AG04449 (cell line): ENCODE measurements around the gene PADI4.

ENCODE experiments used
- CTCF ChIA-PET: fragments of 350-600 bp; formaldehyde crosslinking; extraction: SDS; loops from one replicate; lab custom pipeline; 2021; ENCODE audit warnings: antibody characterized with exemption; lab: Yijun Ruan, JAX
- POLR2A ChIA-PET: fragments of 400-600, 350-600 bp; formaldehyde crosslinking; extraction: SDS; loops from one replicate; lab custom pipeline; 2020; ENCODE audit warnings: antibody characterized with exemption, inconsistent platforms; lab: Yijun Ruan, JAX
- DNase-seq: peaks from one replicate; pipeline ENCODE4 v3.0.0-alpha.2; 2010; ENCODE audit warnings: low read depth, low spot score
- H3K4me3 ChIP-seq: 2 replicates; pipeline ENCODE4 v1.5.1; 2011; ENCODE audit warnings: low read depth, mild to moderate bottlenecking, control low read depth, low read length
- TF ChIP-seq, protein P1 (sequence below): IDR thresholded peaks from one replicate; pipeline ENCODE4 v1.5.1; 2011; ENCODE audit warnings: mild to moderate bottlenecking, moderate library complexity, low read length, control low read depth, inconsistent platforms; ENCODE audit not compliant: insufficient read depth; ENCODE audit errors: missing control alignments

The PADI4 gene

DNA sequence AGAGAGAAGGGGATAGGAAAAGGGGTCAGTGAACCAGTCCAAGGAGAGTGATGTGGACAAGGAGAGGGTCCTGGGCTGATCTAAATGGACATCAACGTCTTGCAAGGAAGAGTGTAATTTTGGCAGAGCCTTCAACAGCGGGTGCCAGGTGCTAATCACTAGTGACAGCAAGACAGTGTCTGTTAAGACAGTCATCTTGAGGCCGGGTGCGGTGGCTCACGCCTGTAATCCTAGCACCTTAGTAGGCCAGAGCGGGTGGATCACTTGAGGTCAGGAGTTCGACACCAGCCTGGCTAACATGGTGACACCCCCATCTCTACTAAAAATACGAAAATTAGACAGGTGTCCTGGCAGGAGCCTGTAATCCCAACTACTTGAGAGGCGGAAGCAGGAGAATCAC is 51.8 kb downstream of the PADI4 start:
- TF ChIP-seq, protein P1, sequence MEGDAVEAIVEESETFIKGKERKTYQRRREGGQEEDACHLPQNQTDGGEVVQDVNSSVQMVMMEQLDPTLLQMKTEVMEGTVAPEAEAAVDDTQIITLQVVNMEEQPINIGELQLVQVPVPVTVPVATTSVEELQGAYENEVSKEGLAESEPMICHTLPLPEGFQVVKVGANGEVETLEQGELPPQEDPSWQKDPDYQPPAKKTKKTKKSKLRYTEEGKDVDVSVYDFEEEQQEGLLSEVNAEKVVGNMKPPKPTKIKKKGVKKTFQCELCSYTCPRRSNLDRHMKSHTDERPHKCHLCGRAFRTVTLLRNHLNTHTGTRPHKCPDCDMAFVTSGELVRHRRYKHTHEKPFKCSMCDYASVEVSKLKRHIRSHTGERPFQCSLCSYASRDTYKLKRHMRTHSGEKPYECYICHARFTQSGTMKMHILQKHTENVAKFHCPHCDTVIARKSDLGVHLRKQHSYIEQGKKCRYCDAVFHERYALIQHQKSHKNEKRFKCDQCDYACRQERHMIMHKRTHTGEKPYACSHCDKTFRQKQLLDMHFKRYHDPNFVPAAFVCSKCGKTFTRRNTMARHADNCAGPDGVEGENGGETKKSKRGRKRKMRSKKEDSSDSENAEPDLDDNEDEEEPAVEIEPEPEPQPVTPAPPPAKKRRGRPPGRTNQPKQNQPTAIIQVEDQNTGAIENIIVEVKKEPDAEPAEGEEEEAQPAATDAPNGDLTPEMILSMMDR: no peak
- H3K4me3 ChIP-seq: no peak overlapping the region
- DNase-seq: no peak
- CTCF ChIA-PET: no interaction called here
- POLR2A ChIA-PET: no interaction called here

DNA sequence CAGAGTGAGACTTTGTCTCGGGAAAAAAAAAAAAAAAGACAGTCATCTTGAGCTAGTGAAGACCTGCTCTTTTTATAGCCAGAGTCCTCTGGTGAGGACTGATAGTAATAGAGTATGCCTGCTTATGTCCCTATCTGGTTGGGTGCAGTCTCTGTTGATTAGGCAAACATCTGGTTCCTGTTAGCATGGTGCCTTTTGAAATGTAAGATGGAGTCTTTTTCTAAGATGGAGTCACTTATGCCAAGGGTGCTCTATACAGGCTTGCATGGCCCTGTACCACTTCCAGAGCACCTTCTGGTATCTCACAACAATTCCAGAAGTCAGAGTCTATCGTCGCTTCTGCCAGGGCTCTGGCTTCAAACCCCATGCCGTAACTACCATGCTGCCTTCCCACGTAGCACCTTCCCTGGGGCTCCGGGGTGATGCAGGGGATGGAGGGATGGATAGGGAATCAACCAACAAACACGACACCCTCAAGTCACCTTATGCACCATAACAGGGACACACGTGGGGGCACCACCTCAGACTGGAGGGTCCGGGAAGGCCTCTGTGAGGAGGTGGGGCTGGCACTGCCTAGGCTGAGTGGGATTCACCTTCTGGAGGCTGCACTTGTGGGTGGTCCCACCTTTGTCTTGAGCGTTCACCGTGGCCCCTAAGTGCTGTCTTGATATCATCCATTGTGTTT is 52.4 kb downstream of the PADI4 start:
- POLR2A ChIA-PET: no interaction called here
- CTCF ChIA-PET: no interaction called here
- DNase-seq: no peak
- TF ChIP-seq, protein P1: no peak
- H3K4me3 ChIP-seq: no peak overlapping the region

DNA sequence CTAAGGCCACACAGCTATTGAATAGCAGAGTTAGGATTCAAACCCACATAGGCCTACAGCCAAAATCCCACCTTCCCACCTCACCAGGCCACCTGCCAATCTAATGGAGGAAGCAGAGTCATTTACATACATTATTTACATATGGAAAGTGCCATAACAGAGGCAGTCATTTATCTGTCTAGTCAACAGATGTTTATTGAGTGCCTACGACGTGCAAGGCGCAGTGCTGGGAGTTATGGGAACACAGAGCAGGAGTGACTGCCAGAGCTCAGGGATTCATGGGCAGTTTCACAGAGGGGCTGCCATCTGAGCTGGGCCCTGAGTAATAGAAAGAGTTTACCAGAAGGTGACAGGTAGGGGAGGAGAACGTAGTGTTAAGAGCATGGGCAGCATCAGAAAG is 53.7 kb downstream of the PADI4 start:
- ChIA-PET CTCF (interaction anchor here (1.4 kb wide), 1 partner anchor 25 kb away, joined by 3 read pairs; no protein-coding TSS in a partner anchor), POLR2A (no interaction called here)
- no peak for DNase-seq
- no peak overlapping the region for H3K4me3 ChIP-seq
- TF ChIP-seq, protein P1: no peak

DNA sequence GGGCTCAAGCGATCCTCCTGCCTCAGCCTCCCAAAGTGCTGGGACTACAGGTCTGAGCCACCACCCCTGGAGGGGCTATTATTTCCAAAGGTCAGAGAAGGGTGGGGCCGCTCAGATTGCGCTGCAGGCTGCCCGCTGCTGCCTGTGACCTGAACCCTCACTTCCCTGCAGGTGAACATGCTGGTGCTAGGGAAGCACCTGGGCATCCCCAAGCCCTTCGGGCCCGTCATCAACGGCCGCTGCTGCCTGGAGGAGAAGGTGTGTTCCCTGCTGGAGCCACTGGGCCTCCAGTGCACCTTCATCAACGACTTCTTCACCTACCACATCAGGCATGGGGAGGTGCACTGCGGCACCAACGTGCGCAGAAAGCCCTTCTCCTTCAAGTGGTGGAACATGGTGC is 55.4 kb downstream of the PADI4 start:
- H3K4me3 ChIP-seq: no peak overlapping the region
- no peak for DNase-seq
- TF ChIP-seq, protein P1: no peak
- ChIA-PET POLR2A (no interaction called here), CTCF (no interaction called here)

DNA sequence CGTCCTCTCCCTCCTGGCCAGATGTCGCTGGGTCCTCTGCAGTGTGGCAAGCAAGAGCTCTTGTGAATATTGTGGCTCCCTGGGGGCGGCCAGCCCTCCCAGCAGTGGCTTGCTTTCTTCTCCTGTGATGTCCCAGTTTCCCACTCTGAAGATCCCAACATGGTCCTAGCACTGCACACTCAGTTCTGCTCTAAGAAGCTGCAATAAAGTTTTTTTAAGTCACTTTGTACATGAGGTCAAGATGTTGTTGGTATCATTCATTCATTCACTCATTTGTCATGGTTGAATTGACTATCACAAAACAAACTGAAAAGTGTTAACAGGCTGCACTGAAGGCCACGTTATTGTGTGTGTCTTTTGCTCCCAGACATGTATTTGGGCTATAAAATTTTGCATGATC is 55.8 kb downstream of the PADI4 start:
- TF ChIP-seq, protein P1: no peak
- ChIA-PET POLR2A (no interaction called here), CTCF (no interaction called here)
- H3K4me3 ChIP-seq: no peak overlapping the region
- DNase-seq: no peak

DNA sequence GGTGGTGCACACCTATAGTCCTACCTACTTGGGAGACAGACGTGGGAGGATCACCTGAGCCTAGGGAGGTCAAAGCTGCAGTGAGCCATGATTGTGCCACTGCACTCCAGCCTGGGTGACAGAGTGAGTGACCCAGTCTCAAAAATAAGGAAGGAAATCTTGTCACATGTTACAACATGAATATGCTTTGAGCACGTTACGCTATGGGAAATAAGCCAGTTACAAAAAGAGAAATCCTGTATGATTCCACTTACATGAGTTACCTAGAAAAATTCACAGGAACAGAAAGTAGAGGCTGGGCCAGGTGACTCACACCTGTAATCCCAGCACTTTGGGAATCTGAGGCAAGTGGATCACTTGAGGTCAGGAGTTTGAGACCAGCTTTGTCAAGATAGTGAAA is 57.3 kb downstream of the PADI4 start:
- H3K4me3 ChIP-seq: no peak overlapping the region
- POLR2A ChIA-PET: no interaction called here
- TF ChIP-seq, protein P1: no peak
- no peak for DNase-seq
- CTCF ChIA-PET: no interaction called here
